ENCODE results near the gene PIK3R5. TPM values are rescaled to one million over a fixed set of nuclear protein-coding genes. Genes with fewer than 3 reads are reported as not detected.

PIK3R5 gene
- total RNA-seq, 1 donor from 2014 or later, result 0.25 TPM

- no peaks in the 10 kb centered on the region for H3K9me3 Mint-ChIP-seq
- DNase-seq (ENCODE audit: low spot score in 2 of 2, unreplicated experiment in 2 of 2), result no peak
- H3K4me1 Mint-ChIP-seq, result peaks cover 14% of the 10 kb centered on the region
- H3K27me3 Mint-ChIP-seq (ENCODE audit: low read depth), result peaks cover 6% of the 10 kb centered on the region
- TF ChIP-seq CTCF (IDR thresholded peaks at IDR 0.05; ENCODE audit: unreplicated experiment), result no peak
- no peak overlapping the region for H3K4me3 Mint-ChIP-seq
- no peaks in the 10 kb centered on the region for H3K36me3 Mint-ChIP-seq
- H3K27ac Mint-ChIP-seq, result no peak overlapping the region
Observed at GRCh38 chr17:8979715-8980114, 14.2 kb upstream of the PIK3R5 start.

DNA sequence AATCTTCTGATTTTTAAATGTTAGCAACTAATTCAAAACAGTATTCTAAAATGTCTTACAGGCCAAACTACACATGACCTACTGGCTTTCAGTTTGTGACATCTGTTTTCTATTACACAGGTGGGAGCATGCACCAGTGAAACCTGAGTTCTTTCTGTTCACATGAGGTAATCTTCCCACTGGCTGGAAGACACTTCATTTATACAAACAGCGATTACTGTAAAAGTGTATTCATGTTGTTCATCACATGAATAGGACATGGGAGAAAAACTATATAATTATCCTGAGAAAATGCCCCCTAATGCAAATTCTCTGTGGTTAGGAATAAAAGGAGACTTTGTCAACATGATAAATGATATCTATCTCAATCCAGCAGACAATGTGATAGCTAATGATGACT, 11.1 kb upstream of the PIK3R5 start:
- Mint-ChIP-seq H3K4me3 (no peak overlapping the region), H3K27me3 (ENCODE audit: low read depth) (peaks cover 2% of the 10 kb centered on the region), H3K27ac (no peak overlapping the region), H3K9me3 (peaks cover 8% of the 10 kb centered on the region), H3K36me3 (no peaks in the 10 kb centered on the region), H3K4me1 (peaks cover 11% of the 10 kb centered on the region)
- DNase-seq (ENCODE audit: low spot score in 2 of 2, unreplicated experiment in 2 of 2), result no peak
- no peak for TF ChIP-seq CTCF (IDR thresholded peaks at IDR 0.05; ENCODE audit: unreplicated experiment)

DNA sequence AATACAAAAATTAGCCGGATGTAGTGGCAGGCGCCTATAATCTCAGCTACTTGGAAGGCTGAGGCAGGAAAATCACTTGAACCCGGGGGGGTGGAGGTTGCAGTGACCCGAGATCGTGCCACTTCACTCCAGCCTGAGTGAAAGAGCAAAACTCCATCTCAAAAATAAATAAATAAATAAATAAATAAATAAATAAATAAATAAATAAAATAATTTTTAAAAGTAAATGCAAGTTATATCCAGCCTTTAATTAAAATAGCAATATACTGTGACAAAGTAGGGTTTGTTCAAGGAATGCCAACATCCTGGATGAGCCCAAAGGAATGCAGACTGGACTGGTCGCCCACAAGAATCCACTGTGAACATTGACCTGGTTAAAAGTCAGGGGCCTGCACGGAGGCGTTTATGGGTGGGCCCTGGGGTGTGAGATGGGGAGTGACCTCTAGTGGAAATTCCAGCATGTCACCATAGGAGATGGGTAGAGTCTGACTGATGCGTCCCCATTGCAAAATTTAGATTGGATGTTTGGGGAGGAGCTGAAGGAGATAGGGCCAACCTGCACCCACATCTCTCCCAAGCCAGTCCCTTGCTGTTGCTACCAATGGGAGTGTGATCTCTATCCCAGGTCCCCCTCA, 9.7 kb upstream of the PIK3R5 start:
- DNase-seq (ENCODE audit: low spot score in 2 of 2, unreplicated experiment in 2 of 2), result no peak
- H3K9me3 Mint-ChIP-seq, result peaks cover 18% of the 10 kb centered on the region
- TF ChIP-seq CTCF (IDR thresholded peaks at IDR 0.05; ENCODE audit: unreplicated experiment), result no peak
- no peak overlapping the region for H3K27ac Mint-ChIP-seq
- H3K4me3 Mint-ChIP-seq, result no peak overlapping the region
- H3K27me3 Mint-ChIP-seq (ENCODE audit: low read depth), result peaks cover 6% of the 10 kb centered on the region
- peaks cover 11% of the 10 kb centered on the region for H3K4me1 Mint-ChIP-seq
- peaks cover 1% of the 10 kb centered on the region for H3K36me3 Mint-ChIP-seq

DNA sequence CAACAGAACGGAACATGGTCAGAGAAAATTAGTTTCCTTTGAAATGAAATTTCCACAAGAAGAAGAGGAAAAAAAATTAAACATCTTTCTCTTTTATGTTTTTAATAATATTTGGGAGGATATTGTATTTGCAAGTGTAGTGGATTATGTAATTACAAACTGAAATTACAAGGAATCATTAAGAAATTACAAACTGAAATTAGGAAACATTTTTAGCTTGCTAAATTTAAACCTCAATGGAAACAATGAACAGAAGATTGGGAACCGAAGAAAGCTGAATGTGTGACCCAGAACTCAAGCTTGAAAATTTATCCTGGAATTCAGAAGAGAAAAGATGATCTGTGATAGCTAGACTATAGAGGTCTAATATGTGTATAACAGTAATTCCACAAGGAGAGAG, 4.4 kb upstream of the PIK3R5 start:
- H3K4me3 Mint-ChIP-seq, result no peak overlapping the region
- H3K27me3 Mint-ChIP-seq (ENCODE audit: low read depth), result peaks cover 46% of the 10 kb centered on the region
- no peak for TF ChIP-seq CTCF (IDR thresholded peaks at IDR 0.05; ENCODE audit: unreplicated experiment)
- peaks cover 30% of the 10 kb centered on the region for H3K9me3 Mint-ChIP-seq
- peaks cover 1% of the 10 kb centered on the region for H3K36me3 Mint-ChIP-seq
- no peak for DNase-seq (ENCODE audit: low spot score in 2 of 2, unreplicated experiment in 2 of 2)
- H3K27ac Mint-ChIP-seq, result no peak overlapping the region
- H3K4me1 Mint-ChIP-seq, result no peaks in the 10 kb centered on the region

DNA sequence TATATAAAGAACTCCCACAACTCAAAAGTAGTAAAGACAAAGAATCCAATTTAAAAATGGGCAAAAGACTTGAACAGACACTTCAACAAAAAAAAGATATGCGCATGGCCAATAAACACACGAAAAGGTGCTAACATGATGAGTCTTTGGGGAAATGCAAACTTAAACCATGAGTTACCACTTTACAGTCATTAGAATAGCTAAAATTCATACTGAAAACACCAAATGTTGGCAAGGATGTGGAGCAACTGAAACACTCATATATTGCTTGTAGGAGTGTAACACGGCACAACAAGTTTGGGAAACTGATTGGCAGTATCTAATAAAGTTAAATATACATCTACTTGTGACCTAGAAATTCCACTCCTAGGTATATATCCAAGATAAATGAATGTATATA, 3.0 kb upstream of the PIK3R5 start:
- peaks cover 59% of the 10 kb centered on the region for H3K27me3 Mint-ChIP-seq (ENCODE audit: low read depth)
- no peak for TF ChIP-seq CTCF (IDR thresholded peaks at IDR 0.05; ENCODE audit: unreplicated experiment)
- H3K27ac Mint-ChIP-seq, result no peak overlapping the region

DNA sequence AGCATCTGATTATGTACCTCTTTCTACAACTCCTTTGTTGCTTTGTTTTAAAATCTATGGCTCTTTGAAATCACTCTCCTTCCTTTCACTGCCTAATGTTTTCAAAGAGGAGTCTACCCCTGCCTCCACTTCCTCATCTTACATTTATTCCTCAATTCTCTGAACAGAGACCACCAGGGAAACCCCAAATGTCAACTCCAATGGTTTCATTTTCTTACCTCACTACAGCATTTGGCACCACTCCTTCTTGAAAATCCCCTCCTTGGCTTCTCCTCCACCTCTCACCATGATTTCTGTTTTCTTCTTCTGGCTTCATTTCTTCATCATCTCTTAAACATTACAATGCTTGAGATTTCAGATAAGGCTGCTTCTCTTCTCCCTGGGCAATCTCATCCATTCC, 2.4 kb upstream of the PIK3R5 start:
- Mint-ChIP-seq H3K36me3 (peaks cover 1% of the 10 kb centered on the region), H3K27me3 (ENCODE audit: low read depth) (peaks cover 65% of the 10 kb centered on the region), H3K4me3 (no peak overlapping the region), H3K27ac (no peak overlapping the region), H3K9me3 (peaks cover 33% of the 10 kb centered on the region), H3K4me1 (no peaks in the 10 kb centered on the region)
- DNase-seq (ENCODE audit: low spot score in 2 of 2, unreplicated experiment in 2 of 2), result no peak
- TF ChIP-seq CTCF (IDR thresholded peaks at IDR 0.05; ENCODE audit: unreplicated experiment), result no peak

More for the DNA sequence above, 3.0 kb upstream of the PIK3R5 start:
- no peak for DNase-seq (ENCODE audit: low spot score in 2 of 2, unreplicated experiment in 2 of 2)
- Mint-ChIP-seq H3K4me3 (no peak overlapping the region), H3K4me1 (no peaks in the 10 kb centered on the region), H3K36me3 (peaks cover 1% of the 10 kb centered on the region), H3K9me3 (peaks cover 33% of the 10 kb centered on the region)

Data from mesothelial cell of epicardium (in vitro differentiated cells).